Measurements from ENCODE around the gene FGFR1OP2. TPM values are rescaled to one million over a fixed set of nuclear protein-coding genes. Genes with fewer than 3 reads are reported as not detected.

The FGFR1OP2 gene
- polyA plus RNA-seq, 2 donors, result 17.8 to 20.2 TPM

- Histone ChIP-seq H3K27me3 (ENCODE audit: control insufficient read depth in 1 of 2, insufficient read depth in 2 of 2, low read length in 2 of 2) (no peaks in the 10 kb centered on the region), H3K4me1 (ENCODE audit: control insufficient read depth in 2 of 2, insufficient read depth in 2 of 2, low read length in 1 of 2) (no peaks in the 10 kb centered on the region), H3K36me3 (ENCODE audit: control insufficient read depth in 2 of 2, insufficient read depth in 2 of 2, low read length in 1 of 2) (peaks cover 2 to 3% of the 10 kb centered on the region in 2 donors), H3K9me3 (ENCODE audit: control insufficient read depth in 2 of 2, insufficient read depth in 1 of 2, low read depth in 1 of 2, low read length in 1 of 2) (no peaks in the 10 kb centered on the region), H3K4me3 (ENCODE audit: low read depth in 1 of 2, low read length in 2 of 2) (no peak overlapping the region), H3K27ac (ENCODE audit: low read depth in 2 of 2, low read length in 1 of 2) (no peak overlapping the region)
- 98% methylated on average over 2 of the region's 2 CpGs for WGBS, 2 donors
Observed at GRCh38 chr12:26970136-26970535, 31.9 kb downstream of the FGFR1OP2 start.

GRCh38 chr12:26971963-26972362, 33.7 kb downstream of the FGFR1OP2 start:
- Histone ChIP-seq H3K27me3 (ENCODE audit: control insufficient read depth in 1 of 2, insufficient read depth in 2 of 2, low read length in 2 of 2) (no peaks in the 10 kb centered on the region), H3K36me3 (ENCODE audit: control insufficient read depth in 2 of 2, insufficient read depth in 2 of 2, low read length in 1 of 2) (peaks cover 2 to 3% of the 10 kb centered on the region in 2 donors), H3K9me3 (ENCODE audit: control insufficient read depth in 2 of 2, insufficient read depth in 1 of 2, low read depth in 1 of 2, low read length in 1 of 2) (no peaks in the 10 kb centered on the region), H3K4me1 (ENCODE audit: control insufficient read depth in 2 of 2, insufficient read depth in 2 of 2, low read length in 1 of 2) (no peaks in the 10 kb centered on the region), H3K27ac (ENCODE audit: low read depth in 2 of 2, low read length in 1 of 2) (no peak overlapping the region), H3K4me3 (ENCODE audit: low read depth in 1 of 2, low read length in 2 of 2) (no peak overlapping the region)
- WGBS, 2 donors, result 75 to 76% methylated on average over 2 of the region's 2 CpGs

- 68 to 83% methylated on average over 2 of the region's 2 CpGs for WGBS, 2 donors
- Histone ChIP-seq H3K9me3 (ENCODE audit: control insufficient read depth in 2 of 2, insufficient read depth in 1 of 2, low read depth in 1 of 2, low read length in 1 of 2) (no peaks in the 10 kb centered on the region), H3K4me1 (ENCODE audit: control insufficient read depth in 2 of 2, insufficient read depth in 2 of 2, low read length in 1 of 2) (no peaks in the 10 kb centered on the region), H3K36me3 (ENCODE audit: control insufficient read depth in 2 of 2, insufficient read depth in 2 of 2, low read length in 1 of 2) (peaks cover 7 to 10% of the 10 kb centered on the region in 2 donors), H3K4me3 (ENCODE audit: low read depth in 1 of 2, low read length in 2 of 2) (no peak overlapping the region), H3K27ac (ENCODE audit: low read depth in 2 of 2, low read length in 1 of 2) (no peak overlapping the region), H3K27me3 (ENCODE audit: control insufficient read depth in 1 of 2, insufficient read depth in 2 of 2, low read length in 2 of 2) (no peaks in the 10 kb centered on the region)
Observed at GRCh38 chr12:26976687-26977086, 38.4 kb downstream of the FGFR1OP2 start.

- Histone ChIP-seq H3K9me3 (ENCODE audit: control insufficient read depth in 2 of 2, insufficient read depth in 1 of 2, low read depth in 1 of 2, low read length in 1 of 2) (no peaks in the 10 kb centered on the region), H3K27me3 (ENCODE audit: control insufficient read depth in 1 of 2, insufficient read depth in 2 of 2, low read length in 2 of 2) (no peaks in the 10 kb centered on the region), H3K36me3 (ENCODE audit: control insufficient read depth in 2 of 2, insufficient read depth in 2 of 2, low read length in 1 of 2) (peaks cover 7 to 9% of the 10 kb centered on the region in 2 donors), H3K27ac (ENCODE audit: low read depth in 2 of 2, low read length in 1 of 2) (no peak overlapping the region), H3K4me3 (ENCODE audit: low read depth in 1 of 2, low read length in 2 of 2) (no peak overlapping the region), H3K4me1 (ENCODE audit: control insufficient read depth in 2 of 2, insufficient read depth in 2 of 2, low read length in 1 of 2) (no peaks in the 10 kb centered on the region)
- 97 to 98% methylated on average over 1 of the region's 1 CpG for WGBS, 2 donors
Observed at GRCh38 chr12:26978801-26979200, 40.5 kb downstream of the FGFR1OP2 start.

GRCh38 chr12:26979733-26980132, 41.5 kb downstream of the FGFR1OP2 start:
- WGBS, 2 donors, result 94% methylated on average over 11 of the region's 11 CpGs
- Histone ChIP-seq H3K27me3 (ENCODE audit: control insufficient read depth in 1 of 2, insufficient read depth in 2 of 2, low read length in 2 of 2) (no peaks in the 10 kb centered on the region), H3K4me1 (ENCODE audit: control insufficient read depth in 2 of 2, insufficient read depth in 2 of 2, low read length in 1 of 2) (no peaks in the 10 kb centered on the region), H3K27ac (ENCODE audit: low read depth in 2 of 2, low read length in 1 of 2) (no peak overlapping the region), H3K36me3 (ENCODE audit: control insufficient read depth in 2 of 2, insufficient read depth in 2 of 2, low read length in 1 of 2) (peaks cover 7 to 8% of the 10 kb centered on the region in 2 donors), H3K9me3 (ENCODE audit: control insufficient read depth in 2 of 2, insufficient read depth in 1 of 2, low read depth in 1 of 2, low read length in 1 of 2) (no peaks in the 10 kb centered on the region), H3K4me3 (ENCODE audit: low read depth in 1 of 2, low read length in 2 of 2) (no peak overlapping the region)

GRCh38 chr12:26982866-26983265, 44.6 kb downstream of the FGFR1OP2 start:
- Histone ChIP-seq H3K27ac (ENCODE audit: low read depth in 2 of 2, low read length in 1 of 2) (no peak overlapping the region), H3K27me3 (ENCODE audit: control insufficient read depth in 1 of 2, insufficient read depth in 2 of 2, low read length in 2 of 2) (no peaks in the 10 kb centered on the region), H3K36me3 (ENCODE audit: control insufficient read depth in 2 of 2, insufficient read depth in 2 of 2, low read length in 1 of 2) (peaks cover 7 to 10% of the 10 kb centered on the region in 2 donors), H3K9me3 (ENCODE audit: control insufficient read depth in 2 of 2, insufficient read depth in 1 of 2, low read depth in 1 of 2, low read length in 1 of 2) (no peaks in the 10 kb centered on the region), H3K4me1 (ENCODE audit: control insufficient read depth in 2 of 2, insufficient read depth in 2 of 2, low read length in 1 of 2) (no peaks in the 10 kb centered on the region), H3K4me3 (ENCODE audit: low read depth in 1 of 2, low read length in 2 of 2) (no peak overlapping the region)
- 96 to 98% methylated on average over 2 of the region's 2 CpGs for WGBS, 2 donors

GRCh38 chr12:26987634-26988424, 49.6 kb downstream of the FGFR1OP2 start:
- WGBS, 2 donors, result 90% methylated on average over 10 of the region's 10 CpGs
- Histone ChIP-seq H3K36me3 (ENCODE audit: control insufficient read depth in 2 of 2, insufficient read depth in 2 of 2, low read length in 1 of 2) (peaks cover 4 to 5% of the 10 kb centered on the region in 2 donors), H3K4me3 (ENCODE audit: low read depth in 1 of 2, low read length in 2 of 2) (no peak overlapping the region), H3K9me3 (ENCODE audit: control insufficient read depth in 2 of 2, insufficient read depth in 1 of 2, low read depth in 1 of 2, low read length in 1 of 2) (no peaks in the 10 kb centered on the region), H3K27me3 (ENCODE audit: control insufficient read depth in 1 of 2, insufficient read depth in 2 of 2, low read length in 2 of 2) (no peaks in the 10 kb centered on the region), H3K27ac (ENCODE audit: low read depth in 2 of 2, low read length in 1 of 2) (no peak overlapping the region), H3K4me1 (ENCODE audit: control insufficient read depth in 2 of 2, insufficient read depth in 2 of 2, low read length in 1 of 2) (no peaks in the 10 kb centered on the region)

GRCh38 chr12:26988703-26989102, 50.4 kb downstream of the FGFR1OP2 start:
- Histone ChIP-seq H3K4me1 (ENCODE audit: control insufficient read depth in 2 of 2, insufficient read depth in 2 of 2, low read length in 1 of 2) (no peaks in the 10 kb centered on the region), H3K27ac (ENCODE audit: low read depth in 2 of 2, low read length in 1 of 2) (no peak overlapping the region), H3K9me3 (ENCODE audit: control insufficient read depth in 2 of 2, insufficient read depth in 1 of 2, low read depth in 1 of 2, low read length in 1 of 2) (no peaks in the 10 kb centered on the region), H3K4me3 (ENCODE audit: low read depth in 1 of 2, low read length in 2 of 2) (no peak overlapping the region), H3K27me3 (ENCODE audit: control insufficient read depth in 1 of 2, insufficient read depth in 2 of 2, low read length in 2 of 2) (no peaks in the 10 kb centered on the region), H3K36me3 (ENCODE audit: control insufficient read depth in 2 of 2, insufficient read depth in 2 of 2, low read length in 1 of 2) (peaks cover 4 to 6% of the 10 kb centered on the region in 2 donors)
- 89% methylated on average over 4 of the region's 4 CpGs for WGBS, 2 donors

- no peaks in the 10 kb centered on the region for H3K4me1 ChIP-seq (ENCODE audit: control insufficient read depth in 2 of 2, insufficient read depth in 2 of 2, low read length in 1 of 2)
- no peaks in the 10 kb centered on the region for H3K27me3 ChIP-seq (ENCODE audit: control insufficient read depth in 1 of 2, insufficient read depth in 2 of 2, low read length in 2 of 2)
- H3K9me3 ChIP-seq (ENCODE audit: control insufficient read depth in 2 of 2, insufficient read depth in 1 of 2, low read depth in 1 of 2, low read length in 1 of 2), result no peaks in the 10 kb centered on the region
- WGBS, 2 donors, result 80 to 84% methylated on average over 4 of the region's 4 CpGs
- H3K36me3 ChIP-seq (ENCODE audit: control insufficient read depth in 2 of 2, insufficient read depth in 2 of 2, low read length in 1 of 2), result peaks cover 4 to 8% of the 10 kb centered on the region in 2 donors
- H3K4me3 ChIP-seq (ENCODE audit: low read depth in 1 of 2, low read length in 2 of 2), result no peak overlapping the region
- no peak overlapping the region for H3K27ac ChIP-seq (ENCODE audit: low read depth in 2 of 2, low read length in 1 of 2)
Observed at GRCh38 chr12:26989873-26990272, 51.6 kb downstream of the FGFR1OP2 start.

- Histone ChIP-seq H3K4me1 (ENCODE audit: control insufficient read depth in 2 of 2, insufficient read depth in 2 of 2, low read length in 1 of 2) (no peaks in the 10 kb centered on the region), H3K4me3 (ENCODE audit: low read depth in 1 of 2, low read length in 2 of 2) (no peak overlapping the region), H3K27ac (ENCODE audit: low read depth in 2 of 2, low read length in 1 of 2) (no peak overlapping the region), H3K9me3 (ENCODE audit: control insufficient read depth in 2 of 2, insufficient read depth in 1 of 2, low read depth in 1 of 2, low read length in 1 of 2) (no peaks in the 10 kb centered on the region), H3K27me3 (ENCODE audit: control insufficient read depth in 1 of 2, insufficient read depth in 2 of 2, low read length in 2 of 2) (no peaks in the 10 kb centered on the region), H3K36me3 (ENCODE audit: control insufficient read depth in 2 of 2, insufficient read depth in 2 of 2, low read length in 1 of 2) (peaks cover 7 to 12% of the 10 kb centered on the region in 2 donors)
- 97% methylated on average over 4 of the region's 4 CpGs for WGBS, 2 donors
Observed at GRCh38 chr12:26991826-26992225, 53.6 kb downstream of the FGFR1OP2 start.

Data from esophagus (tissue), 2 donors.